Liver (tissue), 3 donors: ENCODE measurements around the gene TNFRSF1B.

ENCODE experiments used
- EGR1 ChIP-seq, 2 donors: IDR thresholded peaks; 2 replicates each; pipeline ENCODE4 v1.6.1; 2016 to 2018; ENCODE audit warnings: antibody characterized with exemption in 2 of 2, low read depth in 2 of 2
- FOXA1 ChIP-seq: IDR thresholded peaks from 2 replicates; pipeline ENCODE4 v1.6.1; 2016; ENCODE audit warnings: antibody characterized with exemption
- JUND ChIP-seq, 2 donors: IDR thresholded peaks; 2 replicates each; pipeline ENCODE4 v1.6.1; 2016; ENCODE audit warnings: antibody characterized with exemption in 2 of 2
- MAX ChIP-seq: IDR thresholded peaks from 2 replicates; pipeline ENCODE4 v1.6.1; 2016; ENCODE audit warnings: antibody characterized with exemption
- NR2F2 ChIP-seq: IDR thresholded peaks from 2 replicates; pipeline ENCODE4 v1.6.1; 2016; ENCODE audit warnings: antibody characterized with exemption
- RXRA ChIP-seq, 2 donors: IDR thresholded peaks; 2 replicates each; pipeline ENCODE4 v1.6.1; 2017 to 2018; ENCODE audit warnings: antibody characterized with exemption in 2 of 2, mild to moderate bottlenecking in 1 of 2
- TAF1 ChIP-seq: conservative IDR thresholded peaks from 2 replicates; pipeline ENCODE4 v1.6.1; 2016; ENCODE audit warnings: antibody characterized with exemption, mild to moderate bottlenecking
- YY1 ChIP-seq: IDR thresholded peaks from 2 replicates; pipeline ENCODE4 v1.6.1; 2016; ENCODE audit warnings: antibody characterized with exemption, mild to moderate bottlenecking
- ZBTB33 ChIP-seq: IDR thresholded peaks from 2 replicates; pipeline ENCODE4 v1.6.1; 2016; ENCODE audit warnings: antibody characterized with exemption
- TF ChIP-seq, protein P1 (sequence below): fragments of 150-350 bp; IDR thresholded peaks from 2 replicates; pipeline ENCODE4 v1.5.1; 2017; ENCODE audit warnings: improper control_type of control experiment, low read depth, low read length; ENCODE audit not compliant: missing input control
- TF ChIP-seq, protein P2 (sequence below): IDR thresholded peaks from 2 replicates; pipeline ENCODE4 v1.6.1; 2016; ENCODE audit warnings: antibody characterized with exemption, mild to moderate bottlenecking
- TF ChIP-seq, protein P3 (sequence below): IDR thresholded peaks from 2 replicates; pipeline ENCODE4 v1.6.1; 2016; ENCODE audit warnings: antibody characterized with exemption
- donor health status: healthy.
- donor health status: healthy.

GRCh38 chr1:12148160-12148957, 18.4 kb upstream of the TNFRSF1B start:
- TF ChIP-seq, protein P1, sequence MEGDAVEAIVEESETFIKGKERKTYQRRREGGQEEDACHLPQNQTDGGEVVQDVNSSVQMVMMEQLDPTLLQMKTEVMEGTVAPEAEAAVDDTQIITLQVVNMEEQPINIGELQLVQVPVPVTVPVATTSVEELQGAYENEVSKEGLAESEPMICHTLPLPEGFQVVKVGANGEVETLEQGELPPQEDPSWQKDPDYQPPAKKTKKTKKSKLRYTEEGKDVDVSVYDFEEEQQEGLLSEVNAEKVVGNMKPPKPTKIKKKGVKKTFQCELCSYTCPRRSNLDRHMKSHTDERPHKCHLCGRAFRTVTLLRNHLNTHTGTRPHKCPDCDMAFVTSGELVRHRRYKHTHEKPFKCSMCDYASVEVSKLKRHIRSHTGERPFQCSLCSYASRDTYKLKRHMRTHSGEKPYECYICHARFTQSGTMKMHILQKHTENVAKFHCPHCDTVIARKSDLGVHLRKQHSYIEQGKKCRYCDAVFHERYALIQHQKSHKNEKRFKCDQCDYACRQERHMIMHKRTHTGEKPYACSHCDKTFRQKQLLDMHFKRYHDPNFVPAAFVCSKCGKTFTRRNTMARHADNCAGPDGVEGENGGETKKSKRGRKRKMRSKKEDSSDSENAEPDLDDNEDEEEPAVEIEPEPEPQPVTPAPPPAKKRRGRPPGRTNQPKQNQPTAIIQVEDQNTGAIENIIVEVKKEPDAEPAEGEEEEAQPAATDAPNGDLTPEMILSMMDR, result no peak
- no peak for TF ChIP-seq ZBTB33
- no peak for TF ChIP-seq TAF1
- TF ChIP-seq RXRA (IDR thresholded peaks at IDR 0.05), result peak; percentile 77 to 80
- peak in 1 of 2 donors; percentile 27 for TF ChIP-seq EGR1 (IDR thresholded peaks at IDR 0.05; ENCODE audit: low read depth in 2 of 2)
- TF ChIP-seq JUND (IDR thresholded peaks at IDR 0.05), result peak in 1 of 2 donors; percentile 40
- no peak for TF ChIP-seq NR2F2
- no peak for TF ChIP-seq MAX
- TF ChIP-seq YY1, result peak; percentile 55
- TF ChIP-seq, protein P2, sequence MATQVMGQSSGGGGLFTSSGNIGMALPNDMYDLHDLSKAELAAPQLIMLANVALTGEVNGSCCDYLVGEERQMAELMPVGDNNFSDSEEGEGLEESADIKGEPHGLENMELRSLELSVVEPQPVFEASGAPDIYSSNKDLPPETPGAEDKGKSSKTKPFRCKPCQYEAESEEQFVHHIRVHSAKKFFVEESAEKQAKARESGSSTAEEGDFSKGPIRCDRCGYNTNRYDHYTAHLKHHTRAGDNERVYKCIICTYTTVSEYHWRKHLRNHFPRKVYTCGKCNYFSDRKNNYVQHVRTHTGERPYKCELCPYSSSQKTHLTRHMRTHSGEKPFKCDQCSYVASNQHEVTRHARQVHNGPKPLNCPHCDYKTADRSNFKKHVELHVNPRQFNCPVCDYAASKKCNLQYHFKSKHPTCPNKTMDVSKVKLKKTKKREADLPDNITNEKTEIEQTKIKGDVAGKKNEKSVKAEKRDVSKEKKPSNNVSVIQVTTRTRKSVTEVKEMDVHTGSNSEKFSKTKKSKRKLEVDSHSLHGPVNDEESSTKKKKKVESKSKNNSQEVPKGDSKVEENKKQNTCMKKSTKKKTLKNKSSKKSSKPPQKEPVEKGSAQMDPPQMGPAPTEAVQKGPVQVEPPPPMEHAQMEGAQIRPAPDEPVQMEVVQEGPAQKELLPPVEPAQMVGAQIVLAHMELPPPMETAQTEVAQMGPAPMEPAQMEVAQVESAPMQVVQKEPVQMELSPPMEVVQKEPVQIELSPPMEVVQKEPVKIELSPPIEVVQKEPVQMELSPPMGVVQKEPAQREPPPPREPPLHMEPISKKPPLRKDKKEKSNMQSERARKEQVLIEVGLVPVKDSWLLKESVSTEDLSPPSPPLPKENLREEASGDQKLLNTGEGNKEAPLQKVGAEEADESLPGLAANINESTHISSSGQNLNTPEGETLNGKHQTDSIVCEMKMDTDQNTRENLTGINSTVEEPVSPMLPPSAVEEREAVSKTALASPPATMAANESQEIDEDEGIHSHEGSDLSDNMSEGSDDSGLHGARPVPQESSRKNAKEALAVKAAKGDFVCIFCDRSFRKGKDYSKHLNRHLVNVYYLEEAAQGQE, result peak; percentile 73
- TF ChIP-seq, protein P3, sequence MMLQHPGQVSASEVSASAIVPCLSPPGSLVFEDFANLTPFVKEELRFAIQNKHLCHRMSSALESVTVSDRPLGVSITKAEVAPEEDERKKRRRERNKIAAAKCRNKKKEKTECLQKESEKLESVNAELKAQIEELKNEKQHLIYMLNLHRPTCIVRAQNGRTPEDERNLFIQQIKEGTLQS, result no peak
- no peak for TF ChIP-seq FOXA1
